GM21360 (cell line): ENCODE measurements around the gene CHD5.
"Not testable (repeated sequence)": the region's sequence is repeated elsewhere in the genome, so short reads cannot be mapped to it uniquely, and the experiment has no call there.

ENCODE experiments used
- ATAC-seq: cut with Tn5 transposase; IDR thresholded peaks from one replicate; pipeline ENCODE4 v1.9.1; 2021; ENCODE audit warnings: mild to moderate bottlenecking, moderate library complexity; ENCODE audit not compliant: unreplicated experiment

Gene CHD5

GRCh38 chr1:6180268-6180706 is at the start of gene CHD5:
Gene CHD5, minus strand, starts transcription at chr1:6180321. Its CDS starts 298 bp downstream, at chr1:6180023.
- ATAC-seq = no peak

GRCh38 chr1:6225651-6226050 is 45.5 kb upstream of the CHD5 start:
- no peak for ATAC-seq

DNA sequence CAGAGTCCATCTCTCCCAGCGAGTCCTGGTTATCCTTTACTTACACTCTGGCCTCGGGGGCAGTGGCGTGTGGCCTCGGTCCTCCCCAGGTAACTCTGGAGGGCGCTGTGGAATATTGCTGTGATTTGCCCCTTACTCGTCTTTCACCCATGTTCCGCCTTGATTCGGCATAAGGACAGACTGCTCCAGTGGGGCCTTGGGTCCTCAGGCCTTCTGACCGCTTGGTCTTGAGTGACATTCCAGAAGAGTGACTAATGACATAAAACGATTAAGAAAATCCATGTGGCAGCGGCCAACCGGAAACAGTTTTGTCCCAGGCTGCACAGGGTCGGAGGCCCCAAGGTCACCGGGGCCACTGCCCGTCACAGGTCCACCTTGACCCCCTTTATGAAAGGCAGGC is 44.6 kb upstream of the CHD5 start:
- ATAC-seq = no peak

- no peak for ATAC-seq
Measured at GRCh38 chr1:6223617-6224016, 43.5 kb upstream of the CHD5 start.

DNA sequence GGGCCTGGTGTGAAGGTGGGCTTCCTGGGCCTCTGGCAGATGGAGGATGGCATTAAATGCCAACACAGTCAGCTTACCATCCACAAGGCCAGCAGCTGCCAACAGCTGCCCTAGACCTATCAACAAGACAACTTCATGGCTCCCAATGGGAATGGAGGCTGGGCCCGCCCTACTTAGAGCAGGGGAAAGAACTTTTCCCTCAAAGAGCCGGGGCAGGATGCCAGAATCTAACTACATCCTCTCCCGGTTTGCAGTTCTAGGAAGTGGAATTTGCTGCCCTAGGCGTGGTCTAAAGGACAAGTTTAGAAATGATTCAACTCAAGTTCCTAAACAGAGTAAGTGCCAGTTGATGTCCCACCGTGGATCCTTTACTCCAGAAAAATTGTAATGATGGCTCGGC is 42.5 kb upstream of the CHD5 start:
- ATAC-seq = no peak

DNA sequence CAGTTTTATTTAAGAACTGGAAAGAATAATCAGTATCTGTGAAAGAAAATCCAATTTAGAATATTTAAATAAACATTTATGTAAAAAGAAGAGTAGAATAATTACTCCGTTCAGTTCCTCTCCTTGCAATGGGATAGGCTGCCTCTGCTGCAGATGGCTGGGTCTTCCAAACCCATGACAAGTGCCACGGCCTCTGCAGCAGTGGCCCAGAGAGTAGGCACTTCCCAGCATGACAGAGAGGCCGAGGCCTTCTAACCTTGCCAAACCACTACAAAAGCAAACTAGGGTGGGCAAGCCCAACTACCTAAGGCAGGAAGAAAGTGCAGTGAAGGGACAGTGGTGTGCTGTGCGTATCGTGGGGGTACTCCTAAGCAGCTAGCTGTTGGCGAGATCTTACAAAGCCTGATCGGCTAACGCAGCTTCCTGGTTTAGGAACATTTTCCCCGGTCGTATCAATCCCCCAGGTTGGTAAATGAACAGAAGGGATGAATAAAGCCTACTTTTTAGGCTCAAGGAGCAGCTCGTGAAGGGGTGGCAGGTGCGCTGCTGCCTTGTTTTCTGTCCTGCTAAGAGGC is 41.2 kb upstream of the CHD5 start:
- no peak for ATAC-seq

DNA sequence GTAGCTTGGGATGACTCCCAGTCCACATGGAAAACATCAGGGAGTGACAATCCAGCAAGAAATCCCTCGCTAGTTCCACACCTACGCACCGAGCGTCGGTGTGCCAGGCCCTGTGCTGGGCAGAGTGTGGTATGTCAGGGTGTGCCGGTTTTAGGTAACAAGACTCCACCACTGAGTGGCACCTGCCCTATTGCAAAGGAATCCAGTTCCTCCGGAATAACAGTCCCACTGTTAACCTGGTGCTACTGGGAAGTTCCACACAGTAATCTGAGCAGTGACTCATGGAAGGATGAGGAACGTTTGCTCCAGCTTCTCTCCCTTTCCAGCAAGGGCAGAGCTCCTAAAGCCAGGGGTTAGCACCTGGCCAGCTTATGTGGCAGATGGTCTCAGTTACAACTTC is 40.1 kb upstream of the CHD5 start:
- ATAC-seq = no peak

DNA sequence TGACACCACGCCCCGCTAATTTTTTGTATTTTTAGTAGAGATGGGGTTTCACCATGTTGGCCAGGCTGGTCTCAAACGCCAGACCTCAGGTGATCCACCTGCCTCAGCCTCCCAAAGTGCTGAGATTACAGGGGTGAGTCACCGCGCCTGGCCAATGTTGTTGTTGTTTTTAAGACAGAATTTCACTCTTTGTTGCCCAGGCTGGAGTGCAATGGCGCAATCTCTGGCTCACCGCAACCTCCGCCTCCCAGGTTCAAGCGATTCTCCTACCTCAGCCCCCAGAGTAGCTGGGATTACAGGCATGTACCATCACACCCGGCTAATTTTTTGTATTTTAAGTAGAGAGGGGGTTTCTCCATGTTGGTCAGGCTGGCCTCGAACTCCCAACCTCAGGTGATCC is 39.5 kb upstream of the CHD5 start:
- not testable (repeated sequence) for ATAC-seq

- no peak for ATAC-seq
Measured at GRCh38 chr1:6218375-6219164, 38.4 kb upstream of the CHD5 start.

GRCh38 chr1:6212193-6212959 is 32.3 kb upstream of the CHD5 start:
- ATAC-seq = no peak

GRCh38 chr1:6211731-6212130 is 31.6 kb upstream of the CHD5 start:
- ATAC-seq = no peak

DNA sequence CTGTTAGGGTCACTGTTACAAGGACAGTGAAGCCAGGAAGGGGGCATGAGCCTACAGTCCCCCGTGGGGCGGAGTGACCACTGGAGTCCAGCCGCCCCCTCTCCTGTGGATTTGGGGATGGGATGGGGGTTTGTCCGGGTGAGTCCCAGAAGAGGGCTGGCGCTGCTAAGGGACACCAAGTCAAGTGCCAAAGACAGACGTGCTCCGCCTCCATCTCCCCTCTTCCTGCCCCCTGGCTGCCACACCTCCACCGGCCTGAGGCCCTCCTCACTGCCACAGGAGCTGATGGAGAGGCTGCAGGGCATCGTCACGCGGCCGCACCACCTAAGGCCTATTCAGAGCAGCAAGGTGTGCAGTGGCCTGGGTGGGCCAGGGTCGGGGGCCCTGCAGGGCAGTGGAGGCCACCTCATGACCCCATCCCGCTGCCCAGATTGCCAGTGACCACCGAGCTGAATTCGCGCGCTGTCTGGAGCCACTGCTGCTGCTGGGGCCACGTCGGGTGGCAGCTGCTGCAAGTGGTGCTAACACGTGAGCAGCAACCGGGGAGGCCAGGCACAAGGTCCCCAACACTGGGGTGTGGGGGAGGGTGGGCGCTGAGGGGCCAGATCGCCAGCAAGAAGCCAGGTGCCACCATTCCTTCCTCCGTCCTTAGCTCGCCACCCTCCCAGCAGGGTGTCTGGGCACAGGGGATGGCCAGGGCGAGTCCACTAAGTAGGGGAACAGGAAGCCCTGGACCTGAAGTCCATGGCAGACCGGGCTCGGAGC is 30.7 kb upstream of the CHD5 start:
- ATAC-seq = no peak

DNA sequence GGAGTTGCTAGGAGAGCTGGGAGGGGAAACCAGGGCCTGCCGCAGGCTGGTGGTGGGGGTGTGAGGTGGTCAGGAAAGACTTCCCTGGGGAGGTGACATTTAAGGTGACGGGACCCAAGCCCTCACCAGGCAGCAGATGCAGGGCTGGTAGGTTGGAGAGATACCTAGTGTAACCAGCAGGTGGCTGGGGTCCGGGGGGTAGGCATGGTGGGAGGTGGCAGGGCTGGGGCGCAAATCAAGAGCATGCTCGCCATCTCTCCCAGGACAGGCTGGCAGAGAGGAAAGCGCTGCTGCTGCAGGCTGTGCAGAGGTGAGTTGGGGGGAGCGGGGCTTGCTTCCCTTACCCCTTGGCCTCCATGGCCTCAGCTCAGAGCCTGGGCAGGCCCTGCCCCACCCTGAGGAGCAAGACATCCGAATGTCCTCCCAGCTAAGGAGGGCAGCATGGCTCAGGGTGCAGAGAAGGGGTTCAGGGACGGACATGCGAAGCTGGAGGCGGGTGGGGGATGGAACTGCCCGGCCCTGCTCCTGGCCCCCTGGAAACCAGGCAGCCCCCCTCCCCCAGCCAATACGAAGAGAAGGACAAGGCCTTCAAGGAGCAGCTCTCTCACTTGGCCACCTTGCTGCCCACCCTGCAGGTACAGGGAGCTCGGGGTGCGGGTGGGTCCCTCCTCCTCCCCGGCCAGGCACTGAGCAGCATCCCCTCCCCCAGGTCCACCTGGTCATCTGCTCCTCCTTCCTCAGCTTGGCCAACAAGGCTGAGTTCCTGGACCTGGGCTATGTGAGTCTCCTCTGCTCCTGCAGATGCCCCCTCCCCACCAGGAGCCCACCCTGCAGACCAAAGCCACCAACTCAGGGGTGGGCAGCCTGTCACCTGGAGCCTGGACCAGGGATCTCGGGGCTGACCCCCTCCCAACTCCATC is 29.8 kb upstream of the CHD5 start:
- no peak for ATAC-seq

- ATAC-seq = no peak
Measured at GRCh38 chr1:6208723-6209660, 28.9 kb upstream of the CHD5 start.

- no peak for ATAC-seq
Measured at GRCh38 chr1:6207921-6208320, 27.8 kb upstream of the CHD5 start.

DNA sequence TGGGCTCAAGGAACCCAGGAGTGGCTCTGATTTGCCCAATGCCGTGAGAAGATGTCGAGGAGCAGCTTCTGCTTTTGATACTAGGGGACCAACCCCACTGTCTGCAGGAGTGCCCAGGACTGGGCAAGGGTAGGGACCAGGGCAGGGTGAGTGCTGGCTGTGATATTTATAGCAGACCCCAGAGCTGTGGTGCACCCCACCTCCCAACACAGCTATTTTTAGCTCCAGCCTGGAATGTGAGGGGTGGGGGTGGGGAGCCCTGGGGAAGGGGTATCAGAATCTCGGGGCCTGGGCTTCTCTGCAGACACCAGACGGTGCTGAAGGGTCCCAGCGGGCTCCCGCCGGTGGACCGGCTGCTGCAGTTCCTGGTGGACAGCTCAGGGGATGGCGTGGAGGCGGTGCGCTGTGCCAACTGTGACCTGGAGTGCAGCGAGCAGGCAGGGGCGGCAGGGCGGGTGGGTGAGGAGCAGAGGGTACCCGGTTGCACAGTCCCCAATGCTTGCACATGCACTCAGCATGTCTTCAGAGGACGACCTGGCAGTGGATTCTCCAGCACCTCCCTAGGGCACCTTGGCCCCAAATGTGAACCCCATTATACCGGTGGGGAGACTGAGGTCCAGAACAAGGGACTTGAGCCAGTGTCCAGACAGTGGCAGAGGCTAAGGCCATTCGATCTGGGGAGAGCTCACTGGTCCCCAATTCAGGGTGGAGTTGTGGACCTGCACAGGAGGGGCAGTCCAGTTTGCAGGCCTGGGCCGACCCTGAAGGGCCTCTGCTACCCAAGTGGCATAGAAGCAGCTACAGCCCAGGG is 27.2 kb upstream of the CHD5 start:
- ATAC-seq = no peak

DNA sequence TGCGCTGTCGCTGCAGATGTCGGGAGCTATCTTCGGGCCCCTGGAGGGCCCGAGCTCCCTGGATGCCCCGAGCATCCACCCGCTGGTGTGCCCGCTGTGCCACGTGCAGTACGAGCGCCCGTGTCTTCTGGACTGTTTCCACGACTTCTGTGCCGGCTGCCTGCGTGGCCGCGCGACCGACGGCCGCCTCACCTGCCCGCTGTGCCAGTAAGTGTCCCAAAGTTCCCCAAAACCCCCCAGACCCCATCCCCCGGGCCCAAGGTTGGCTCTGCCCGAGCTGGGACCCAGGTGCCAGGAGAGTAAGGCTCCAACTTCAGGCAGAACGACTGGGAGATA is 26.4 kb upstream of the CHD5 start:
- ATAC-seq = no peak

- peak; percentile 62 for ATAC-seq
Measured at GRCh38 chr1:6205849-6206519, 25.9 kb upstream of the CHD5 start, which contains the start of gene RNF207. Gene RNF207, plus strand, starts transcription at chr1:6206119. Its CDS starts 417 bp downstream, at chr1:6206536.
